ENCODE measurements around the gene CACNB2.

Gene CACNB2

GRCh38 chr10:18401416-18402195 is 261.4 kb downstream of the CACNB2 start:
- no peak for DNase-seq (ENCODE audit: extremely low spot score)
- ChIA-PET POLR2A (no interaction called here), CTCF (interaction anchor here (0.7 to 1.2 kb wide), 2 partner anchors 8 to 90 kb away, joined by 3 to 4 read pairs; no protein-coding TSS in a partner anchor)
- TF ChIP-seq, protein P1, sequence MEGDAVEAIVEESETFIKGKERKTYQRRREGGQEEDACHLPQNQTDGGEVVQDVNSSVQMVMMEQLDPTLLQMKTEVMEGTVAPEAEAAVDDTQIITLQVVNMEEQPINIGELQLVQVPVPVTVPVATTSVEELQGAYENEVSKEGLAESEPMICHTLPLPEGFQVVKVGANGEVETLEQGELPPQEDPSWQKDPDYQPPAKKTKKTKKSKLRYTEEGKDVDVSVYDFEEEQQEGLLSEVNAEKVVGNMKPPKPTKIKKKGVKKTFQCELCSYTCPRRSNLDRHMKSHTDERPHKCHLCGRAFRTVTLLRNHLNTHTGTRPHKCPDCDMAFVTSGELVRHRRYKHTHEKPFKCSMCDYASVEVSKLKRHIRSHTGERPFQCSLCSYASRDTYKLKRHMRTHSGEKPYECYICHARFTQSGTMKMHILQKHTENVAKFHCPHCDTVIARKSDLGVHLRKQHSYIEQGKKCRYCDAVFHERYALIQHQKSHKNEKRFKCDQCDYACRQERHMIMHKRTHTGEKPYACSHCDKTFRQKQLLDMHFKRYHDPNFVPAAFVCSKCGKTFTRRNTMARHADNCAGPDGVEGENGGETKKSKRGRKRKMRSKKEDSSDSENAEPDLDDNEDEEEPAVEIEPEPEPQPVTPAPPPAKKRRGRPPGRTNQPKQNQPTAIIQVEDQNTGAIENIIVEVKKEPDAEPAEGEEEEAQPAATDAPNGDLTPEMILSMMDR (IDR thresholded peaks at IDR 0.05; ENCODE audit: control extremely low read depth, extremely low read depth, low read depth, missing control alignments) = no peak

DNA sequence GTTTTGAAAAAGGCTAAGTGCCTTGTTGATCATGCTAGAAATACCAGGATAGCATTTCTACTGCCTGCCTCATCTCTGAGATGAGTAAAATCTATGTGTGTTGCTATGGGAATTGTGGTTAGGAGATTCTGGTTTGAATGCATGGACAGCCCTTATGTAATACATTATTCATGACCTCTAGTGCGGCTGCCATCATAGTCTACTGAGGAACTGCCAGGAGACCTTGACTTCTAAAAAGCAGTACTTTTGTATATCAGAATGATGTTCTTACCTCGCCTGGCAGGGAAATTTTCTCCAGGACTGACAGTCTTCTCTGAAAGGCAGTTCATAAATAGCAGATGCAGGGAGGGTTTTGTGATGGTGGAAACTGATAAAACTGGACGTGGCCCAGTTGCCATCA is 262.6 kb downstream of the CACNB2 start:
- POLR2A ChIA-PET = no interaction called here
- TF ChIP-seq, protein P1 (IDR thresholded peaks at IDR 0.05; ENCODE audit: control extremely low read depth, extremely low read depth, low read depth, missing control alignments) = no peak
- no peak for DNase-seq (ENCODE audit: extremely low spot score)
- CTCF ChIA-PET = no interaction called here

GRCh38 chr10:18404530-18404929 is 264.3 kb downstream of the CACNB2 start:
- POLR2A ChIA-PET = no interaction called here
- CTCF ChIA-PET = no interaction called here
- TF ChIP-seq, protein P1 (IDR thresholded peaks at IDR 0.05; ENCODE audit: control extremely low read depth, extremely low read depth, low read depth, missing control alignments) = no peak
- no peak for DNase-seq (ENCODE audit: extremely low spot score)

- CTCF ChIA-PET = interaction anchor here (0.9 to 1.4 kb wide), 5 partner anchors 11 to 67 kb away, joined by 3 to 4 read pairs (median 3); no protein-coding TSS in a partner anchor
- TF ChIP-seq, protein P1 (IDR thresholded peaks at IDR 0.05; ENCODE audit: control extremely low read depth, extremely low read depth, low read depth, missing control alignments) = no peak
- DNase-seq (ENCODE audit: extremely low spot score) = no peak
- POLR2A ChIA-PET = no interaction called here
Observed at GRCh38 chr10:18406136-18406535, 265.9 kb downstream of the CACNB2 start.

DNA sequence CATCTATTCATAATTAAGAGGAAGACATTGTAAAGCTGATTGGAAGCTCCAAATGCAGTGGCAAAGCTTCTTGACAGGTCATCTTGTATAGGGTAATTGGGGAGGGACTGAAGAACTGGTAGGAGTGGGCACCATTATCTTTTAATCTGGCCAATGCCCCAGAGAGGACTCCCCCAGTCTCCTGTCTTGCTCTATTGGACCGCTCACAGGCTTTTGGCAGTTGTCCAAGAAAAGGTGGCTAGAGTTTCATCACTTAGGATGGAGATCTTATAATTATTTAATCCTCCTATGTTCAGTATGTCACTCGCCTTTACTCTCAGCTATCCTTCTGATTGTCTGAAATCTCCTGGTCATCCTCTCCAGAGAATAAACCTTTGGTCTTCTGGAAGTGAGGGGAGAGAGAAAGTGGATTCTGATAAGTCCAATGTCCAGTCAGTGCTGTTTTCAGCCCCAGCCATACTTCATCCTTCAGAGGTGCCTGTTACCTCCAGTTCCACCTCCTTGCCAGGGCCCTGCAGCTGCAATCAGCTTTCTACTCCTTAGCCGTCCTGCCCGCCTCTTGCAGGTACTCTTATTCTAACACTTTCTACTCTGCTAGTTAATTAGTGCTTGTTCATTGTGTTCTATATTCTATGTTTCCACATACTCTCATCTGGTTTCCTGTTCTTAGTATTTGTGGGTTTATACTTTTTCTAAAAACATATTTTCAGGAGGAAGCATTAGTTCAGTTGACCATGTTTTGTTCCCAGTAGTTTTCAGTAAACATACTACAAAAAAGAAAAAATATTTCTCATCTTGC is 269.6 kb downstream of the CACNB2 start:
- ChIA-PET CTCF (interaction anchor here (1.4 kb wide), 1 partner anchor 9 kb away, joined by 4 read pairs; no protein-coding TSS in a partner anchor), POLR2A (no interaction called here)
- TF ChIP-seq, protein P1 (IDR thresholded peaks at IDR 0.05; ENCODE audit: control extremely low read depth, extremely low read depth, low read depth, missing control alignments) = no peak
- no peak for DNase-seq (ENCODE audit: extremely low spot score)

DNA sequence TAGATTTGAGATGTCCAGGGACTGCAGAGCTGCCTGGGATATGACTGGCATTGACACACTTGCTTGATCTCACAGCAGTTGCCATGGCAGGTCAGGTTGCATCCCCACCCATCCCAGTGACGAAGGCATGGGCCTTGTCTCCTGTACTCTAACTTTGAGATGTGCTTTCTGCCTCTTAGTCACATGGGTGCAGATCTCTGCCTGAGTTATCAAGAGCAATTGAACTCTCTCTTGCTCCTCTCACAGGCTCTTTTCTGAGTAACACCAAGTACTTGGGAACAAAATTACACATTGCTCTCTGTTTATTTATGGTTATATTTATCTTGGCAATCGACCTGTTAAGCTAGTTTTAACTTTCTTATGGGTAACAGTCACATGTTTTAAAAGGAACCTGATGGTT is 273.8 kb downstream of the CACNB2 start:
- TF ChIP-seq, protein P1 (IDR thresholded peaks at IDR 0.05; ENCODE audit: control extremely low read depth, extremely low read depth, low read depth, missing control alignments) = no peak
- CTCF ChIA-PET = interaction anchor here (1.3 to 1.4 kb wide), 2 partner anchors 12 to 19 kb away, joined by 3 read pairs; no protein-coding TSS in a partner anchor
- no peak for DNase-seq (ENCODE audit: extremely low spot score)
- POLR2A ChIA-PET = no interaction called here

Data from GM10248 (cell line).